HG03097 (cell line): ENCODE results near the gene C2CD2.
"Not testable (repeated sequence)": the region's sequence is repeated elsewhere in the genome, so short reads cannot be mapped to it uniquely, and the experiment has no call there.

Experiments used
- ATAC-seq: cut with Tn5 transposase; IDR thresholded peaks from one replicate; pipeline ENCODE4 v1.9.1; 2021; ENCODE audit not compliant: unreplicated experiment, low FRiP score

Gene C2CD2

DNA sequence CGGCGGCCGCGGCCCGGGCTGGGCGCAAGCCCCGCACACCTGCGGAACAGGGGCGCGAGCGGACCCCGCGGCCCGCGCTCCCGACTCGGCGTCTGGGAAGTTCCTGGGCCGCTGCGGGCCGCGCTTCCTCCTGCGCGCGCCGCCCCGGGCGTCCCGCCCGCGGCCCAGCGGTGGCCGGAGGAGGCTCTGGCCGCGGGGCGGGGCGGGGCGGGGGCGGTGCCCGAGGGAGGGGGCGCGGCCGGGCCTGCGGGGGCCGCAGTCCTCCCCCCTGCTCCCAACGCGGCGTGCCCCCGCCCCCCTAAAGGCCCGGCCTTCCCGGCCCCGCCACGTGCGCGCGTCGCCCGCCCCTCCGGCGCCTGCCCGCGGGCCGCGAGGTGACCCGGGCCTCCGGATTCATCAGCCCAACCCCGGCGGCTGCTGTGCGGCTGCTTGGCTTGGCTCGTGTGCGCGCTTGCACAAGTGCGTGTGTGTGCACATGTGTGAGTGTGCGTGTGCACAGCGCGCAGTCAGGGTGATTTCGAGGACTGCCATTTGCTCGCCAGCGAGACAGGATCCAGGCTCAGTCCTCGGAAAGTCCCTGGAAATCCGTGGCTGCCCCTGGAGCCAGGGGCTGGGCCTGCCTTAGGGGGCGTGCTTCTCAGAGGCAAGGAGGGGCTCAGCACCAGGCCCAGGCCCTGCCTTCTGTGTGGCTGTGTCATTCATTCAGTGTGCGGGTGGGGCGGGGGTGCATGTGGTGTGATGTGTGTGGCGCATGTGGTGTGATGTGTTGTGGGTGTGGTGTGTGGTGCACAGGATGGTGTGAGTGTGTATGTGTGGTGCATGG is at the start of gene C2CD2:
Gene C2CD2, minus strand, starts transcription at position 188 of the 823 bp plus-strand sequence. CDS start 370 bp downstream, outside the sequence.
- peak; percentile 44 for ATAC-seq

- no peak for ATAC-seq
Measured at GRCh38 chr21:42003051-42003461, 49.2 kb upstream of the C2CD2 start.

- ATAC-seq, result no peak
Measured at GRCh38 chr21:42002421-42002958, 48.7 kb upstream of the C2CD2 start.

DNA sequence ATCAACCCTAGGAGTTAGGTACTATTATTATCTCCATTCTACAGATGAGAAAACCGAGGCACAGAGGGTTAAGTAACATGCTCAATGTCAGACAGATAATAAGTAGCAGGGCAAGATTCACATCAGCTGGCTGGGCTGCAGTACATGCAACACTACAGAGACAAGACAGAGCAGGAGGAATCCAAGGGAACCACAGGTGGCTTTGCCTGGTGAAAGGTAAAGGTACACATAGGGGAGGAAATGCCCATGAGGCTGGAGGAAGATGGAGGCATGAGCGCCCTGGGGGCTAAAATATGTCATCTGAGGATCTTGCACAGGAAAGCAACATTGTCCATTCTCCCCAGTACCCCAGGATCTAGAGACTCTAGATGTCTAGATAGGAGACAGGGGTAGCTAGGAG is 48.0 kb upstream of the C2CD2 start:
- no peak for ATAC-seq

GRCh38 chr21:42000908-42001307 is 47.1 kb upstream of the C2CD2 start:
- no peak for ATAC-seq

- no peak for ATAC-seq
Measured at GRCh38 chr21:41997657-41998056, 43.8 kb upstream of the C2CD2 start.

DNA sequence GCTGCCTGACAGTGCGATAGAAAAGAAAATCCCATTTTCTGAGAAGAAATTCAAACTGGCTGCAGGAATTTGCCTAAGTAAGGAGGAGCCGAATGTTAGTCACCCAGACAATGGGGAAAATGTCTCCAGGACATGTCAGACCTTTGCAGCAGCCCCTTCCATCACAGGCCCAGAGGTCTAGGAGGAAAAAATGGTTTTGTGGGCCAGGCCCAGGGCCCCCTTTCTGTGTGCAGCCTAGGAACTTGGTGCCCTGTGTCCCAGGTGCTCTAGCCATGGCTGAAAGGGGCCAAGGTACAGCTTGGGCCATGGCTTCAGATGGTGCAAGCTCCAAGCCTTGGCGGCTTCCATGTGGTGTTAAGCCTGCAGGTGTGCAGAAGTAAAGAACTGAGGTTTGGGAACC is 41.8 kb upstream of the C2CD2 start:
- ATAC-seq, result no peak

GRCh38 chr21:41994613-41995012 is 40.8 kb upstream of the C2CD2 start:
- ATAC-seq, result not testable (repeated sequence)

- no peak for ATAC-seq
Measured at GRCh38 chr21:41993744-41994143, 39.9 kb upstream of the C2CD2 start.

GRCh38 chr21:41992576-41992975 is 38.8 kb upstream of the C2CD2 start:
- ATAC-seq, result no peak

GRCh38 chr21:41991659-41992058 is 37.8 kb upstream of the C2CD2 start:
- ATAC-seq, result no peak

DNA sequence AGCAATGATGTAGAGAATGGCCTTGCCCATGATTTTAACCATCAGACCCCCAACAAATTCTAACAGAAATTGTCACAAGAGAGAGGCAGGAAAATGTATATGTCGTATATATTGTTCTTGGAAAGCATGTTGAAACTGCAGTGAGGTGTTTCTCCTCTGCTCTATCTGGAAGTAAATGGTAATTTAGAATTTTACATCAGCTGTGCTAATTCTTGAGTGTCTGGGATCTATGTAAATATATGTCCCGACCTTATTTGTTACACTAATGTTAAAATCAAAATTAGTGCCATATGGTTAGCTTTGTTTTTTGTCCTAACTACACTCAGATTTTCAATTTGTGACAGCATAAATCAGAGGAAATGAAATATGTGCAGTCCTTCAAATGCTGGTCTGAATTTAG is 35.9 kb upstream of the C2CD2 start:
- ATAC-seq, result no peak

DNA sequence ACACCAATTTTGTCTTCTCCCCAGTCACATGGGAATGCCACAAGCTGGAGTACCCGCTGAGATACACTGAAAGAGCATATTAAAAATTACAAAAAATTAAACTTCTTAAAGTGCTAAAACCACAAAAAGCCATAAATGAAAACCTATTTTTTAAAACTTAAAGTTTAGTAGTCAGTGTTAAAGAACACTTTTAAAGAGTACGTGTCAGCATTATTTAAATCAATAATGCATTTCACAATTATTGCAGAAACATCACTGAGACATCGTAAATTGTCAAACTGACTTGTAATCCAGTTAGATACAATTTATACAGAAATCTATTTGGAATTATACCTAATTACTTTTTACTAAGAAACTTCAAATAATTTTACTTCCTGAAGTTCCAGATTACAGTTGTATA is 33.5 kb upstream of the C2CD2 start:
- ATAC-seq, result no peak

- ATAC-seq, result no peak
Measured at GRCh38 chr21:41985662-41986416, 32.0 kb upstream of the C2CD2 start.

DNA sequence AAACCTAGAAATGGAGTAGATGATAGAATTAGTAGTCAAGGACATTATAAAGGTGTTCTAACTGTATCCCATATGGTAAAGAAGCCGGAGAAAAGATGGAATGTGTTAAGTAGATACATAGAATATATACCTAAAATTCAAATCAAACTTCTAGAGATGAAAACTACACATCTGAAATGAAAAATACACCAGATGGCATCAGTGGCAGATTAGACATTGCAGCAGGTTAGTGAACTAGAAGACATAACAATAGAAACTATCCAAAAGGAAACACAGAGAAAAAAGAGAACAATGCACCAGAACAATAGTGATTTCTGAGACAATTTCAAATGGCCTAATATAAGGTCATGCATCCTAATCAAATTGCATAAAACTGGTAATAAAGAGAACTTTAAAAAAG is 29.4 kb upstream of the C2CD2 start:
- no peak for ATAC-seq

DNA sequence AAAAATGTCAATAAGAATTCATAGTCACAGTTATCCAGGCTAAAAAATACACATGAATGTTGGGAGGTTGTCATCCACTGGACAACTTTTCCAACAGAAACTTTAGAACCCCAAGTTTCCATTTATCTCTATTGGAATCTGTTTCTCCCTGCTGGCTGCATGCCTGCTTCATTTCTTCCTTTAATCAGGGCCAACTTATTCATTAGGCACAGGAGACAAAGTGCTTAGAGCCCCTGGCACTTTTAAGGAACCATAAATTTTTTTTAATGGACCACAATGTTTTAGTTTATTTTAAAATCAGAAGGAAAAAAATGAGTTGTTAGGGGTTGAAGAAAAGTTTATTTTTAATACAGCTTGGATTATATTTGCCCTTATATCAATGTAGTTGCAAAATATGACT is 26.7 kb upstream of the C2CD2 start:
- ATAC-seq, result no peak

DNA sequence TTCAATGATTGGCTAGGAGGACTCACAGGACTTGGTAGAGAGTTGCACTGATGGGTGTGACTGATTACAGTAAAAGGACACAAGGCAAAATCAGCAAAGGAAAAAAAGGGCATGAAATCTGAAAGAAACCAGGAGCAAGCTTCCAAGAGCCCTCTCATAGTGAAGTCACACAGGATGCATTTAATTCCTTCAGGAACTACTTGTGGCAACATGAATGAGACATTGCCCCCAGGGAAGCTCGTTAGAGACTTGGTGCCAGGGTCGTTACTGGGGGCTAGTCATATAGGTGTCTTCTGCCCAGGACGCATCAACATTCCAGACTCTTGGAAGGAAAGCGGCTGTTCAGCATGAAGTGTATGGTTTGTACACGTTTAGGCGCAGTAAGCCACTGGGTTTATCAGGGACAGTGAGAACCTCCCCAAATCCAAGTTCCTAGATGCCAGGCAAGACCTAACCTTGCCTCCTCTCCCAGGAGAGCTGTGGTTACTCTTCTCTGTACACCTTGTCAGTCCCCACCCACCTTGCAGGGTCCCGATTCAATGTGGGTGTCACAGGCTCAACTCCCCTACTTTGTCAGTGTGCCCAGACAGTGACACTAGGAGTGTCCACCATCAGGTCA is 26.0 kb upstream of the C2CD2 start:
- ATAC-seq, result no peak

- no peak for ATAC-seq
Measured at GRCh38 chr21:41979335-41979734, 25.5 kb upstream of the C2CD2 start.

DNA sequence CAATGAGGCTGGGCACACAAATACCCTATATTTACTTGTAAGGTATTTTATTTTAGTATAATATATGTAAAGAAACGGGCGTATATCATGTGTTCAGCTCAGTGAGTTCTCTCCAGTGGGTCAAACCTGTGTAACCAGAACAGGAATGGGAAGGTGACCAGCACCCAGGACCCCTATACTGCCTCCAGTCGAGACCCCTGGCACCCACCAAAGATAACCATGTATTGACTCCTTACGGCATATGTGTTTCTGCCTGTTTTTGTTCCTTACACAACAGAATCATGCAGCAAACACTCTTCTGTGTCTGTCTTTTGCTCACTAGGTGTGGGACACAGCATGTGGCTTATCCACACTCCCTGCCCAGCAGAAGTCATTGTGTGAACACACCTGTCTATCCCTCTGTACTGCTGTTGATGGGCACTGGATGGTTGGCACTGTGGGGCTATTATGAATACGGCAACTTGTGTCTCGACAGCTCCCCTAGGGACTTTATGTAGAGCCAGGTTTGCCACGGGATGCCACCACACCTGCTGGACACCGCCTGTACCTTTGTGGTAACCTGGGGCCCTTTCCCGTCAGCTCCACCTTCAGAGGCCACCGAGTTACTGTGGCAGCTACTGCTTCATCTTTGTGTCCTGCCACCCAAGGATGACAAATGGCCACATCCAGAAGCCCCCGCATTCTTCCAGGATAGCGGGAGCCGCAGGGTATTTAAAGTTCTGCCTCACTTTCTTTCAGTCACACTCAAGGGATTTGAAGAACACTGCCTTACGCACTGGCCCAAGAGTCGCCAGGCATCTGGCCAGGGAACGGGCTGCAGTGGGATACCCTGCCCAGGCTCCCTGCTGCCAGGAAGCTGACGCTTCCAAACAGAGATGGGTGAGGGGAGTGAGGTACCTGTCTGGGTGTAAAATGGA is 23.5 kb upstream of the C2CD2 start:
- no peak for ATAC-seq

- ATAC-seq, result no peak
Measured at GRCh38 chr21:41976611-41977010, 22.8 kb upstream of the C2CD2 start.
